ENCODE measurements around the gene VNN1. TPM values are rescaled to one million over a fixed set of nuclear protein-coding genes. Genes with fewer than 3 reads are reported as not detected.
A peak's percentile ranks its signal among the peaks of the same experiment; 100 is the strongest.

The VNN1 gene
- total RNA-seq (2014; rRNA removed; shearing (Covaris generic)) = not detected in 2 replicates
- not detected in 2 replicates for polyA plus RNA-seq (2014; cell fraction: nucleus; rRNA removed)

GRCh38 chr6:132713352-132714134 lies at the start of gene VNN1:
Gene VNN1, minus strand, starts transcription at chr6:132714055. Its CDS starts 20 bp downstream, at chr6:132714035.
- no peak for DNase-seq (ENCODE audit: extremely low read depth, low read depth)

- DNase-seq (ENCODE audit: extremely low read depth, low read depth) = no peak
Observed at GRCh38 chr6:132763269-132763668, 49.4 kb upstream of the VNN1 start.

- no peak for DNase-seq (ENCODE audit: extremely low read depth, low read depth)
Observed at GRCh38 chr6:132760256-132760655, 46.4 kb upstream of the VNN1 start.

- no peak for DNase-seq (ENCODE audit: extremely low read depth, low read depth)
Observed at GRCh38 chr6:132758689-132759088, 44.8 kb upstream of the VNN1 start.

GRCh38 chr6:132752255-132752654 lies 38.4 kb upstream of the VNN1 start:
- no peak for DNase-seq (ENCODE audit: extremely low read depth, low read depth)

- no peak for DNase-seq (ENCODE audit: extremely low read depth, low read depth)
Observed at GRCh38 chr6:132751828-132752227, 38.0 kb upstream of the VNN1 start.

GRCh38 chr6:132751306-132751705 lies 37.5 kb upstream of the VNN1 start:
- DNase-seq (ENCODE audit: extremely low read depth, low read depth) = no peak

- no peak for DNase-seq (ENCODE audit: extremely low read depth, low read depth)
Observed at GRCh38 chr6:132750455-132751248, 36.8 kb upstream of the VNN1 start.

GRCh38 chr6:132749111-132749510 lies 35.3 kb upstream of the VNN1 start:
- DNase-seq (ENCODE audit: extremely low read depth, low read depth) = peak; percentile 43

- DNase-seq (ENCODE audit: extremely low read depth, low read depth) = no peak
Observed at GRCh38 chr6:132748446-132748845, 34.6 kb upstream of the VNN1 start.

GRCh38 chr6:132746048-132746447 lies 32.2 kb upstream of the VNN1 start:
- DNase-seq (ENCODE audit: extremely low read depth, low read depth) = no peak

GRCh38 chr6:132742495-132742894 lies 28.6 kb upstream of the VNN1 start:
- no peak for DNase-seq (ENCODE audit: extremely low read depth, low read depth)

GRCh38 chr6:132741281-132741680 lies 27.4 kb upstream of the VNN1 start:
- DNase-seq (ENCODE audit: extremely low read depth, low read depth) = no peak

- no peak for DNase-seq (ENCODE audit: extremely low read depth, low read depth)
Observed at GRCh38 chr6:132736239-132736638, 22.4 kb upstream of the VNN1 start.

- DNase-seq (ENCODE audit: extremely low read depth, low read depth) = peak; percentile 71
Observed at GRCh38 chr6:132734694-132735236, 20.9 kb upstream of the VNN1 start.

GRCh38 chr6:132733814-132734213 lies 20.0 kb upstream of the VNN1 start:
- DNase-seq (ENCODE audit: extremely low read depth, low read depth) = no peak

- no peak for DNase-seq (ENCODE audit: extremely low read depth, low read depth)
Observed at GRCh38 chr6:132733283-132733682, 19.4 kb upstream of the VNN1 start.

GRCh38 chr6:132731086-132731485 lies 17.2 kb upstream of the VNN1 start:
- no peak for DNase-seq (ENCODE audit: extremely low read depth, low read depth)

GRCh38 chr6:132730560-132730959 lies 16.7 kb upstream of the VNN1 start:
- DNase-seq (ENCODE audit: extremely low read depth, low read depth) = peak; percentile 65

GRCh38 chr6:132728616-132729015 lies 14.8 kb upstream of the VNN1 start:
- DNase-seq (ENCODE audit: extremely low read depth, low read depth) = no peak

GRCh38 chr6:132726608-132726975 lies 12.7 kb upstream of the VNN1 start:
- DNase-seq (ENCODE audit: extremely low read depth, low read depth) = no peak
